GM12878 (cell line): ENCODE data around the gene TUBD1. TPM values are rescaled to one million over a fixed set of nuclear protein-coding genes. Genes with fewer than 3 reads are reported as not detected.

Experiments used
- BMI1 ChIP-seq: fragments of 450-650 bp; IDR thresholded peaks from 2 replicates; pipeline ENCODE4 v1.6.1; 2016; ENCODE audit warnings: mild to moderate bottlenecking, moderate library complexity, borderline replicate concordance
- CBFB ChIP-seq: IDR thresholded peaks from 2 replicates; pipeline ENCODE4 v1.6.1; 2016; ENCODE audit warnings: antibody characterized with exemption, low read depth
- CTCF ChIP-seq, 3 experiments: IDR thresholded peaks in 2 of 3; conservative IDR thresholded peaks in 1 of 3; 2 replicates each; pipeline ENCODE4 v1.5.1; 2011; ENCODE audit warnings: low read depth in 3 of 3, low read length in 3 of 3, mild to moderate bottlenecking in 3 of 3, control low read depth in 2 of 3, moderate library complexity in 2 of 3, inconsistent platforms in 1 of 3, mixed read lengths in 1 of 3; ENCODE audit not compliant: control insufficient read depth in 2 of 3, insufficient read depth in 1 of 3; ENCODE audit errors: extremely low read depth in 1 of 3
- EP300 ChIP-seq, 2 experiments: fragments of 150-350 bp in 1 of 2; IDR thresholded peaks; 2 replicates each; pipeline ENCODE4 v1.6.1; 2011 to 2012; ENCODE audit warnings: low read depth in 2 of 2, low read length in 2 of 2, borderline replicate concordance in 1 of 2, improper control_type of control experiment in 1 of 2, inconsistent platforms in 1 of 2; ENCODE audit not compliant: control insufficient read depth in 1 of 2
- ESRRA ChIP-seq: IDR thresholded peaks from 2 replicates; pipeline ENCODE4 v1.6.1; 2012; ENCODE audit warnings: mild to moderate bottlenecking, low read length, improper control_type of control experiment
- HDAC2 ChIP-seq: fragments of 200-600 bp; sonication (generic); IDR thresholded peaks from 2 replicates; pipeline ENCODE4 v1.6.1; 2017
- HDAC6 ChIP-seq: fragments of 200-600 bp; sonication (generic); IDR thresholded peaks from one replicate; pipeline ENCODE4 v1.8.0; 2017; ENCODE audit warnings: antibody characterized with exemption; ENCODE audit not compliant: unreplicated experiment
- IRF3 ChIP-seq: fragments of 450-650 bp; IDR thresholded peaks from 2 replicates; pipeline ENCODE4 v1.6.1; 2014; ENCODE audit warnings: mild to moderate bottlenecking
- JUND ChIP-seq: IDR thresholded peaks from 2 replicates; pipeline ENCODE4 v1.6.1; 2012; ENCODE audit warnings: low read depth, mild to moderate bottlenecking, low read length, improper control_type of control experiment, moderate library complexity
- MEF2B ChIP-seq: fragments of 450-650 bp; IDR thresholded peaks from 2 replicates; pipeline ENCODE4 v1.6.1; 2018; ENCODE audit warnings: mild to moderate bottlenecking, moderate library complexity; ENCODE audit not compliant: partially characterized antibody, poor library complexity, severe bottlenecking
- MLLT1 ChIP-seq: fragments of 450-650 bp; IDR thresholded peaks from 2 replicates; pipeline ENCODE4 v1.6.1; 2016; ENCODE audit warnings: mild to moderate bottlenecking
- PKNOX1 ChIP-seq: fragments of 450-650 bp; IDR thresholded peaks from 2 replicates; pipeline ENCODE4 v1.6.1; 2016; ENCODE audit warnings: mild to moderate bottlenecking
- POU2F2 ChIP-seq: IDR thresholded peaks from 3 replicates; pipeline ENCODE4 v1.6.1; 2011; ENCODE audit warnings: low read depth, mild to moderate bottlenecking, low read length, borderline replicate concordance
- SMAD1 ChIP-seq: fragments of 450-650 bp; IDR thresholded peaks from 2 replicates; pipeline ENCODE4 v1.6.1; 2018; ENCODE audit warnings: mild to moderate bottlenecking, low read depth; ENCODE audit not compliant: partially characterized antibody
- SP1 ChIP-seq: IDR thresholded peaks from one replicate; pipeline ENCODE4 v1.6.1; 2011; ENCODE audit warnings: low read depth, low read length
- TAF1 ChIP-seq: IDR thresholded peaks from 2 replicates; pipeline ENCODE4 v1.6.1; 2011; ENCODE audit warnings: mild to moderate bottlenecking, low read depth, low read length, borderline replicate concordance
- TARDBP ChIP-seq: IDR thresholded peaks from 2 replicates; pipeline ENCODE4 v1.6.1; 2016; ENCODE audit warnings: borderline replicate concordance
- TBL1XR1 ChIP-seq: IDR thresholded peaks from 2 replicates; pipeline ENCODE4 v1.6.1; 2012; ENCODE audit warnings: low read depth, low read length, improper control_type of control experiment
- ZBTB4 ChIP-seq: fragments of 450-650 bp; formaldehyde crosslinking; IDR thresholded peaks from 2 replicates; pipeline ENCODE4 v1.4.0; 2022; ENCODE audit warnings: mild to moderate bottlenecking, moderate library complexity
- ZNF207 ChIP-seq: fragments of 450-650 bp; IDR thresholded peaks from 2 replicates; pipeline ENCODE4 v1.6.1; 2014; ENCODE audit warnings: antibody characterized with exemption, mild to moderate bottlenecking, borderline replicate concordance
- ZNF384 ChIP-seq: IDR thresholded peaks from 2 replicates; pipeline ENCODE4 v1.6.1; 2012; ENCODE audit warnings: low read depth, mild to moderate bottlenecking, low read length, improper control_type of control experiment, borderline replicate concordance
- polyA plus RNA-seq, 11 experiments: library from polyadenylated mRNA; depleted of rRNA in 4 of 11; unstranded in 6 of 11; stranded (reverse) in 5 of 11; fragments of >200 nt; fragmentation: Nextera tagmentation in 4 of 11; fragmentation: Illumina TruSeq in 1 of 11; extraction: Ambion mirVana in 4 of 11; extraction: Trizol in 1 of 11; gene quantifications; 1 replicate in 1 of 11; 2 replicates in 10 of 11; pipeline versions ENCODE4 v1.2.1 to v1.2.3, GENCODE V29; 2011 to 2016; ENCODE audit warnings: inconsistent platforms in 2 of 11, missing spikeins in 2 of 11, low read depth in 1 of 11
- total RNA-seq, 4 experiments: library from RNA; depleted of rRNA in 3 of 4; stranded (reverse); fragments of >200 nt in 3 of 4; fragmentation: Illumina TruSeq in 1 of 4; extraction: Trizol in 1 of 4; gene quantifications; 2 replicates each; pipeline versions ENCODE4 v1.2.1 to v1.2.3, GENCODE V29; 2013 to 2021

TUBD1 gene
- total and polyA plus RNA-seq, 10 of the 15 experiments (the other 5 are each of a cell fraction or from before 2014, with no cell fraction given): 5.3 to 10.8 (median 8.3) TPM

GRCh38 chr17:59825533-59826322, 67.0 kb downstream of the TUBD1 start (continued):
- TF ChIP-seq ZBTB4 (CRISPR knock-in tag): no peak
- 0 out of 2 replicates have a peak, but pooled peaks have one; percentile 12 for TF ChIP-seq BMI1
- TF ChIP-seq MLLT1: no peak
- no peak for TF ChIP-seq POU2F2
- TF ChIP-seq HDAC6: no peak
- TF ChIP-seq CTCF (IDR thresholded peaks at IDR 0.05 in 2 of 3, conservative IDR thresholded peaks at IDR 0.05 in 1 of 3; ENCODE audit: control insufficient read depth in 2 of 3, extremely low read depth in 1 of 3, insufficient read depth in 1 of 3, low read depth in 3 of 3, low read length in 3 of 3): no peak
- TF ChIP-seq ESRRA: no peak
- TF ChIP-seq ZNF207: no peak
- TF ChIP-seq CBFB: no peak
- TF ChIP-seq SP1: no peak
- no peak for TF ChIP-seq ZNF384
- TF ChIP-seq TBL1XR1: no peak
- no peak for TF ChIP-seq JUND
- TF ChIP-seq SMAD1: no peak
- TF ChIP-seq MEF2B: no peak
- TF ChIP-seq TARDBP: no peak
- TF ChIP-seq EP300 (IDR thresholded peaks at IDR 0.05; ENCODE audit: borderline replicate concordance in 1 of 2, control insufficient read depth in 1 of 2, low read depth in 2 of 2, low read length in 2 of 2): peak in 1 of 2 experiments; percentile 18; a peak in 1 of 4 replicates
- no peak for TF ChIP-seq PKNOX1
- no peak for TF ChIP-seq HDAC2
- no peak for TF ChIP-seq IRF3
- TF ChIP-seq TAF1: no peak
